Activated CD8-positive, alpha-beta T cell treated with anti-CD3 and anti-CD28 coated beads, Interleukin-2, amount 10 ng/mL, durations not matched to agents 7 days and 5 days (primary cell): Measurements from ENCODE around the gene ANXA4. TPM values are rescaled to one million over a fixed set of nuclear protein-coding genes. Genes with fewer than 3 reads are reported as not detected.

Experiments used
- ATAC-seq: fragments of 150-1000 bp; cut with Tn5 transposase; one replicate; pipeline ENCODE4 v1.10.0; 2021; ENCODE audit warnings: moderate library complexity
- CTCF ChIA-PET: fragments of 350-600 bp; sonication (Branson Sonifier 250); formaldehyde crosslinking; loops from one replicate; lab custom pipeline; 2021; ENCODE audit warnings: antibody characterized with exemption; lab: Charles Lee
- POLR2A ChIA-PET: fragments of 350-600 bp; sonication (Branson Sonifier 250); formaldehyde crosslinking; loops from one replicate; lab custom pipeline; 2021; ENCODE audit warnings: antibody characterized with exemption; lab: Charles Lee
- DNase-seq: peaks from one replicate; pipeline ENCODE4 v3.0.0-alpha.2; 2020
- H3K27ac Mint-ChIP-seq: one replicate; pipeline ENCODE4 v1.8.0; 2021; ENCODE audit warnings: mild to moderate bottlenecking, mixed read lengths
- H3K27me3 Mint-ChIP-seq: one replicate; pipeline ENCODE4 v1.8.0; 2021; ENCODE audit warnings: low read depth, mixed read lengths
- H3K36me3 Mint-ChIP-seq: one replicate; pipeline ENCODE4 v1.8.0; 2021; ENCODE audit warnings: low read depth, mixed read lengths
- H3K4me1 Mint-ChIP-seq: one replicate; pipeline ENCODE4 v1.8.0; 2021; ENCODE audit warnings: low read depth, mixed read lengths
- H3K4me3 Mint-ChIP-seq: one replicate; pipeline ENCODE4 v1.8.0; 2021; ENCODE audit warnings: mild to moderate bottlenecking, mixed read lengths
- H3K9me3 Mint-ChIP-seq: one replicate; pipeline ENCODE4 v1.8.0; 2022; ENCODE audit warnings: mixed read lengths; ENCODE audit not compliant: insufficient read depth
- total RNA-seq, 2 experiments: library from RNA; stranded (reverse); gene quantifications; one replicate each; pipeline ENCODE4 v1.2.3, GENCODE V29; 2021

Gene ANXA4
- total RNA-seq, 2 experiments from 2014 or later = 53.5 to 59.5 TPM

DNA sequence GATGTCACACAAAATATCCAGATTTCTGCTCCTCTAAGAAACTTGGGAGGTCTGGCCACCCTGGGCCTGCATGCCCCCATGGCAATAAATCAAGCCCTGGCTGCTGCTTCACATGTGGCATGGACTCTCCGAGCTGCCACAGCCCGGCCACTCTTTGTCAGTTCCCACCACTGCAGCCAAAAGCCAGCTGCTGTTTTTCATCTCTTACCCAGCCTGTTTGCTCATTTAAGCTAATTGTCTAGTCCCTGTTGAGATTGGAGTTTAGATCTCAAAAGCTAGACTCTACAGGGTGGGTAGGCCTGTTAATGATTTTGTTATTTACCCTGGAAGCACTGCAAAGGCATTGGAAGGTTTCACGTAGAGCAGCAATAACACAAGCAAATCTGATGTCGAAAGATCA, 20.9 kb upstream of the ANXA4 start:
- H3K27me3 Mint-ChIP-seq = peaks cover 2% of the 10 kb centered on the region
- POLR2A ChIA-PET = no interaction called here
- CTCF ChIA-PET = interaction anchor here (1.2 to 3.4 kb wide), 4 partner anchors 96 to 346 kb away, joined by 4 to 12 read pairs (median 6); no protein-coding TSS in a partner anchor

DNA sequence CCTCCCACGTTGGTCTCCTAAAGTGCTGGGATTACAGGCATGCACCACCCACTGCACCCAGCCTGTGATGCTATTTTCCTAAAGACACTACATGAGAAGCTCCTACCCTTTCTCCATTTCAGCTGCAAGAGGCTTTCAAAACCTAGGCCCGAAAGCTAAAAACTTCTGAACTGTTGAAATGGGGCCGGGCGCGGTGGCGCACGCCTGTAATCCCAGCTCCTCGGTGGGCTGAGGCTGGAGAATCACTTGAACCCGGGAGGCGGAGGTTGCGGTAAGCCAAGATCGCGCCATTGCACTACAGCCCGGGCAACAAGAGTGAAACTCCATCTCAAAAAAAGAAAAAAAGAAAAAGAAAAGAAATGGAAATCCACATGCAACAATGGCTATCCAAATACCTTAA, 18.1 kb upstream of the ANXA4 start:
- peaks cover 13% of the 10 kb centered on the region for H3K4me1 Mint-ChIP-seq
- H3K27me3 Mint-ChIP-seq = peaks cover 5% of the 10 kb centered on the region
- no peaks in the 10 kb centered on the region for H3K9me3 Mint-ChIP-seq
- no peak overlapping the region for H3K4me3 Mint-ChIP-seq
- DNase-seq (no peak), ATAC-seq (no peak)
- POLR2A ChIA-PET = interaction anchor here (1.3 kb wide), 1 partner anchor 158 kb away, joined by 3 read pairs; no protein-coding TSS in a partner anchor
- CTCF ChIA-PET = interaction anchor here (0.8 to 5.8 kb wide), 22 partner anchors 9 to 289 kb away, joined by 3 to 434 read pairs (median 4); partner anchors contain the start of genes GMCL1 and NFU1
- H3K27ac Mint-ChIP-seq = no peak overlapping the region
- no peaks in the 10 kb centered on the region for H3K36me3 Mint-ChIP-seq

More for the DNA sequence above, 20.9 kb upstream of the ANXA4 start:
- Mint-ChIP-seq H3K9me3 (no peaks in the 10 kb centered on the region), H3K36me3 (no peaks in the 10 kb centered on the region), H3K4me1 (peaks cover 13% of the 10 kb centered on the region), H3K4me3 (no peak overlapping the region), H3K27ac (no peak overlapping the region)
- ATAC-seq (no peak), DNase-seq (no peak)

GRCh38 chr2:69724540-69725159, 17.3 kb upstream of the ANXA4 start:
- H3K4me3 Mint-ChIP-seq = peak overlapping the region; percentile 53
- ATAC-seq (peak; percentile 95), DNase-seq (peak; percentile 91)
- H3K4me1 Mint-ChIP-seq = peaks cover 13% of the 10 kb centered on the region
- H3K36me3 Mint-ChIP-seq = no peaks in the 10 kb centered on the region
- peaks cover 5% of the 10 kb centered on the region for H3K27me3 Mint-ChIP-seq
- no peak overlapping the region for H3K27ac Mint-ChIP-seq
- POLR2A ChIA-PET = interaction anchor here (0.8 to 1.3 kb wide), 6 partner anchors 51 to 159 kb away, joined by 3 to 5 read pairs (median 4); no protein-coding TSS in a partner anchor
- CTCF ChIA-PET = interaction anchor here (0.7 to 5.8 kb wide), 110 partner anchors 9 to 502 kb away, joined by 3 to 434 read pairs (median 5); partner anchors contain the start of genes AAK1, ANXA4, C2orf42 and GMCL1
- no peaks in the 10 kb centered on the region for H3K9me3 Mint-ChIP-seq

GRCh38 chr2:69725706-69726360, 16.1 kb upstream of the ANXA4 start:
- H3K9me3 Mint-ChIP-seq = no peaks in the 10 kb centered on the region
- no peak overlapping the region for H3K27ac Mint-ChIP-seq
- ATAC-seq (no peak), DNase-seq (no peak)
- no peaks in the 10 kb centered on the region for H3K36me3 Mint-ChIP-seq
- no peak overlapping the region for H3K4me3 Mint-ChIP-seq
- CTCF ChIA-PET = interaction anchor here (0.9 to 5.8 kb wide), 56 partner anchors 9 to 423 kb away, joined by 3 to 434 read pairs (median 8); partner anchors contain the start of genes ANXA4, NFU1 and SNRNP27
- H3K4me1 Mint-ChIP-seq = peaks cover 13% of the 10 kb centered on the region
- peaks cover 3% of the 10 kb centered on the region for H3K27me3 Mint-ChIP-seq
- POLR2A ChIA-PET = interaction anchor here (1.1 kb wide), 1 partner anchor 89 kb away, joined by 4 read pairs; no protein-coding TSS in a partner anchor

GRCh38 chr2:69729266-69729665, 12.7 kb upstream of the ANXA4 start:
- ChIA-PET POLR2A (no interaction called here), CTCF (interaction anchor here (4.0 kb wide), 1 partner anchor 87 kb away, joined by 21 read pairs; no protein-coding TSS in a partner anchor)
- H3K27me3 Mint-ChIP-seq = peaks cover 3% of the 10 kb centered on the region
- peaks cover 10% of the 10 kb centered on the region for H3K4me1 Mint-ChIP-seq
- H3K4me3 Mint-ChIP-seq = no peak overlapping the region
- ATAC-seq (no peak), DNase-seq (no peak)
- no peaks in the 10 kb centered on the region for H3K36me3 Mint-ChIP-seq
- H3K9me3 Mint-ChIP-seq = no peaks in the 10 kb centered on the region
- no peak overlapping the region for H3K27ac Mint-ChIP-seq

DNA sequence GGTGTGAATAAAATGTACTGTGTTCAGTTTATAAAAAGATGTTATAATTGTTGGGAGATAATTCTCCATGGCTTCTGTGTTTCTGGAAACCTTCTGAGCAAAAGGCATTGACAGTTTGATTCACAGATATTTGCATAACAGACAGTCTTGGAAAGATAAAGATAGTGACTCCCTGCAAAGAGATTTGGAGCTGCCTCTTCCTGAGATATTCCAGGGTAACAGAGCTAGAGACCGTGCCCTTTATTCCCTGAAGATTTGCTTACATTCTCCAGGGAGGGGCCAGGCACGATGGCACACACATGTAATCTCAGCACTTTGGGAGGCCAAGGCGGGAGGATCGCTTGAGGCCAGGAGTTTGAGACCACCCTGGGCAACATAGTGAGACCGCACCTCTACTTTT, 12.2 kb upstream of the ANXA4 start:
- H3K27me3 Mint-ChIP-seq = peaks cover 3% of the 10 kb centered on the region
- no peaks in the 10 kb centered on the region for H3K36me3 Mint-ChIP-seq
- ChIA-PET CTCF (interaction anchor here (4.0 kb wide), 1 partner anchor 86 kb away, joined by 21 read pairs; no protein-coding TSS in a partner anchor), POLR2A (no interaction called here)
- H3K9me3 Mint-ChIP-seq = no peaks in the 10 kb centered on the region
- peaks cover 5% of the 10 kb centered on the region for H3K4me1 Mint-ChIP-seq
- ATAC-seq (no peak), DNase-seq (no peak)
- no peak overlapping the region for H3K4me3 Mint-ChIP-seq
- no peak overlapping the region for H3K27ac Mint-ChIP-seq

- no peaks in the 10 kb centered on the region for H3K4me1 Mint-ChIP-seq
- DNase-seq (no peak), ATAC-seq (no peak)
- H3K27me3 Mint-ChIP-seq = peaks cover 3% of the 10 kb centered on the region
- no peaks in the 10 kb centered on the region for H3K9me3 Mint-ChIP-seq
- no peak overlapping the region for H3K4me3 Mint-ChIP-seq
- CTCF ChIA-PET = interaction anchor here (1.0 to 4.0 kb wide), 5 partner anchors 11 to 356 kb away, joined by 3 to 21 read pairs (median 3); partner anchors contain the start of gene ANXA4
- POLR2A ChIA-PET = no interaction called here
- no peaks in the 10 kb centered on the region for H3K36me3 Mint-ChIP-seq
- no peak overlapping the region for H3K27ac Mint-ChIP-seq
Observed at GRCh38 chr2:69731147-69731970, 10.6 kb upstream of the ANXA4 start.

DNA sequence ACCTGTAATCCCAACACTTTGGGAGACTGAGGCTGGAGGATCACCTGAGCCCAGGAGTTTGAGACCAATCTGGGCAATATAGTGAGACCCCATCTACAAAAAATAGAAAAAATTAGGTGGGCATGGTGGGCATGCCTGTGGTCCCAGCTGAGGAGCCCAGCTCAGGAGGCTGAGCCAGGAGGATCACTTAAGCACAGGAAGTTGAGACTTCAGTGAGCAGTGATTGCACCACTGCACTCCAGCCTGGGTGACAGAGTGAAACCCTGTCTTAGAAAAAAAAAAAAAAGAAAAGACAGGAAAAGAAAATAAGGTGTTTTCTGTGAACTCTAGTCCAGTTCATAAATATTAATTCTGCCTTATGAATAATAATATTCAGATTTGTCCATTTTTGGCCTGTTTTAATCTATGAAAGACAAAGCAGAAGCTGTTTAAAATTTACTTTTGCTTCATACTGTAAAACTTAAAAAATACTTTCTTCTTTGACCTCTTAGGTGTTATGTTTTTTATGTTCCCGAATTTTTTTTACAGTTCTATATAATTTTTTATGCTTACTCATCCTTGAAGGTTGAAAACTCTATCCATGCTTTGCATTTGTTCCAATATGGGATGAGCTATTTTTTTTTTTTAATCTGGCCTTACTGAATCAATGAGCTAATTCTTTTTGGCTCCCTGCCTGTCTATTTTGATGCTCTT, 8.4 kb upstream of the ANXA4 start:
- Mint-ChIP-seq H3K9me3 (no peaks in the 10 kb centered on the region), H3K27me3 (peaks cover 7% of the 10 kb centered on the region), H3K27ac (no peak overlapping the region), H3K4me1 (no peaks in the 10 kb centered on the region), H3K36me3 (no peaks in the 10 kb centered on the region), H3K4me3 (no peak overlapping the region)
- DNase-seq (no peak), ATAC-seq (no peak)
- ChIA-PET POLR2A (no interaction called here), CTCF (interaction anchor here (0.7 to 4.2 kb wide), 5 partner anchors 9 to 168 kb away, joined by 3 to 50 read pairs (median 4); no protein-coding TSS in a partner anchor)

DNA sequence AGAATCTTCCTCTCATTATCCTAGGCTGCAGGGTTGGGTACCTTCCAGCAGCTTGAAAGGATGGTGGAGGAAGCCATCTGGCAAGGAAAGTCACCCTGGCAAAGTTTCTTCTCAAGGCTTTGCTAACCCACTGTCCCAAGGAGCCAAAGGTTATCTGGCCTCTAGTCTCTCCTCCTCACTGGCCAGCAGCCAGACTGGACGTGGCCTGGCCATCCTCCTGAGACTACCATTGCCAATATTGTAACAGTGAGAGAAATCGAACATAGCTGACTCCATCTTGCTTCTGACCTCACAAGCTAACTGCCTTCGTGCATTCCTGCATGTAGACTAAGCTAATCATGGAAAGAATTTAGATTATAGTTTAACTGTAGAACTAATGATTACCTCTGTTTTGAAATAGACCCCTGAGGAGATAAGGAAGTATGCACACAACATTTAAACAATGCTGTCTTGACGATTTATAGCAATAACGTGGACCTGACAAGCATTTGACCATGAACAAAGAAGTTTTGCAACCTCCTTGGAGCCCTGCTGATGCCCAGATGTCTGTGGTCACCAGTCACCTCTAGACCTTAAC, 7.8 kb upstream of the ANXA4 start:
- H3K27ac Mint-ChIP-seq = no peak overlapping the region
- ChIA-PET POLR2A (no interaction called here), CTCF (interaction anchor here (1.0 to 4.2 kb wide), 4 partner anchors 10 to 169 kb away, joined by 4 to 50 read pairs (median 10); no protein-coding TSS in a partner anchor)
- H3K4me3 Mint-ChIP-seq = no peak overlapping the region
- DNase-seq (no peak), ATAC-seq (no peak)
- H3K27me3 Mint-ChIP-seq = peaks cover 13% of the 10 kb centered on the region
- H3K36me3 Mint-ChIP-seq = no peaks in the 10 kb centered on the region
- no peaks in the 10 kb centered on the region for H3K9me3 Mint-ChIP-seq
- no peaks in the 10 kb centered on the region for H3K4me1 Mint-ChIP-seq

- Mint-ChIP-seq H3K36me3 (no peaks in the 10 kb centered on the region), H3K4me1 (no peaks in the 10 kb centered on the region), H3K4me3 (no peak overlapping the region), H3K27ac (no peak overlapping the region), H3K9me3 (no peaks in the 10 kb centered on the region), H3K27me3 (peaks cover 13% of the 10 kb centered on the region)
- ATAC-seq = no peak
- CTCF ChIA-PET = interaction anchor here (1.7 to 4.2 kb wide), 4 partner anchors 11 to 81 kb away, joined by 4 to 50 read pairs (median 14); no protein-coding TSS in a partner anchor
- POLR2A ChIA-PET = no interaction called here
- no peak for DNase-seq
Observed at GRCh38 chr2:69734854-69735544, 6.9 kb upstream of the ANXA4 start.
